Caco-2 (cell line): ENCODE data around the gene BACH2. TPM values are rescaled to one million over a fixed set of nuclear protein-coding genes. Genes with fewer than 3 reads are reported as not detected.

Source experiments
- BruUV-seq: library from RNA; stranded (reverse); fragments of 400-500 nt; replicated peaks from 2 replicates; lab custom pipeline; 2021; lab: Mats Ljungman, UMichigan
- CTCF ChIA-PET: fragments of 300-600 bp; sonication (Branson Sonifier 250); formaldehyde crosslinking; loops from one replicate; lab custom pipeline; 2022; ENCODE audit warnings: antibody characterized with exemption; lab: Charles Lee
- POLR2A ChIA-PET: fragments of 300-600 bp; sonication (Branson Sonifier 250); formaldehyde crosslinking; loops from one replicate; lab custom pipeline; 2022; ENCODE audit warnings: antibody characterized with exemption; lab: Charles Lee
- DNase-seq, 2 experiments: peaks; one replicate each; pipeline versions ENCODE4 v3.0.0 to v3.0.0-alpha.2; 2020 to 2022
- H3K27me3 ChIP-seq: replicated peaks from 2 replicates; pipeline ENCODE4 v1.6.0; 2011; ENCODE audit warnings: low read length; ENCODE audit not compliant: control insufficient read depth, insufficient read depth
- H3K36me3 ChIP-seq: 2 replicates; pipeline ENCODE4 v1.5.1; 2011; ENCODE audit warnings: low read length; ENCODE audit not compliant: control insufficient read depth, insufficient read depth
- H3K4me1 ChIP-seq: fragments of 250-450 bp; sonication (Bioruptor Pico); 2 replicates; pipeline ENCODE4 v1.5.1; 2020; ENCODE audit warnings: mild to moderate bottlenecking
- H3K4me3 ChIP-seq: 2 replicates; pipeline ENCODE4 v1.5.1; 2011; ENCODE audit warnings: low read depth, mild to moderate bottlenecking, control low read depth, low read length
- H3K9me3 ChIP-seq: fragments of 250-450 bp; sonication (Bioruptor Pico); 2 replicates; pipeline ENCODE4 v1.5.1; 2020; ENCODE audit warnings: mild to moderate bottlenecking, moderate library complexity
- H3K27ac Mint-ChIP-seq: one replicate; pipeline ENCODE4 v1.8.0; 2022; ENCODE audit warnings: mixed read lengths; ENCODE audit not compliant: unreplicated experiment
- H3K27me3 Mint-ChIP-seq: one replicate; pipeline ENCODE4 v1.8.0; 2022; ENCODE audit warnings: mixed read lengths; ENCODE audit not compliant: insufficient read depth, unreplicated experiment
- H3K36me3 Mint-ChIP-seq: one replicate; pipeline ENCODE4 v1.8.0; 2022; ENCODE audit warnings: mild to moderate bottlenecking, mixed read lengths; ENCODE audit not compliant: insufficient read depth, unreplicated experiment
- H3K4me1 Mint-ChIP-seq: one replicate; pipeline ENCODE4 v1.8.0; 2022; ENCODE audit warnings: low read depth, mixed read lengths; ENCODE audit not compliant: unreplicated experiment
- H3K4me3 Mint-ChIP-seq: one replicate; pipeline ENCODE4 v1.8.0; 2022; ENCODE audit warnings: mild to moderate bottlenecking, moderate library complexity, mixed read lengths; ENCODE audit not compliant: unreplicated experiment
- H3K9me3 Mint-ChIP-seq: one replicate; pipeline ENCODE4 v1.8.0; 2022; ENCODE audit warnings: mixed read lengths; ENCODE audit not compliant: unreplicated experiment
- CTCF ChIP-seq, 2 experiments: fragments of 200-600 bp in 1 of 2; IDR thresholded peaks; 1 replicate in 1 of 2; 2 replicates in 1 of 2; pipeline versions ENCODE4 v1.5.1 to v1.8.0; 2011 to 2022; ENCODE audit warnings: antibody characterized with exemption in 1 of 2, control low read depth in 1 of 2, inconsistent platforms in 1 of 2, low read depth in 1 of 2, low read length in 1 of 2, mild to moderate bottlenecking in 1 of 2, moderate library complexity in 1 of 2; ENCODE audit not compliant: insufficient read depth in 1 of 2, severe bottlenecking in 1 of 2, unreplicated experiment in 1 of 2
- intact Hi-C: fragments of 100-400 bp; cut with micrococcal nuclease; formaldehyde crosslinking; loops from one replicate; pipeline ENCODE4 v1.10.0; 2022; ENCODE audit not compliant: unreplicated experiment
- total RNA-seq: library from RNA; stranded (reverse); gene quantifications from 2 replicates; pipeline ENCODE4 v1.2.3, GENCODE V29; 2022

BACH2 gene
- total RNA-seq, 1 experiment from 2014 or later: 0.43 TPM

DNA sequence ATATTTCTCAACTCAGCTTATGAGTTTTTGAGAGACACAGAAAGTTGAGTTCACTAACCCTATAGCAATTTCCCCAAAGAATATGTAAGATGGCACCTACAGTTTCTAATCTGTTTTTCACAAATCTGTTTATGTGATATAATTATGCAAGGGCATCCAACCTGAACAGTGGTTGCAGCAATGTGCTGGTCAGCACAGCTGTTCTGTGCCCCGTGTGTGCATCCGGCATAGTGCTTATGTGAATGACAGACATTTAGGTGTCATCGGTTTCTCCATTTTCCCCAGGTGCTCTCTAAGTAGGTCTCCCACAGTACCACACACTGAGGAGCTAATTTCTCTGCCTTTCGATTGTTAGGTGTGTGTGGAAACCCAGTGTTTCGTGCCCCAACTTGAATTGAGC, 7.7 kb upstream of the BACH2 start:
- no peaks in the 10 kb centered on the region for H3K27me3 ChIP-seq
- Mint-ChIP-seq H3K27me3 (peaks cover 27% of the 10 kb centered on the region), H3K4me3 (no peak overlapping the region), H3K36me3 (peaks cover 4% of the 10 kb centered on the region), H3K9me3 (no peaks in the 10 kb centered on the region), H3K4me1 (peaks cover 10% of the 10 kb centered on the region), H3K27ac (no peak overlapping the region)
- no peaks in the 10 kb centered on the region for H3K9me3 ChIP-seq
- H3K4me3 ChIP-seq: no peak overlapping the region
- ChIA-PET CTCF (no interaction called here), POLR2A (no interaction called here)
- intact Hi-C loops: no loop called here
- no peak for DNase-seq
- TF ChIP-seq CTCF (IDR thresholded peaks at IDR 0.05; ENCODE audit: insufficient read depth in 1 of 2, low read depth in 1 of 2, low read length in 1 of 2, severe bottlenecking in 1 of 2, unreplicated experiment in 1 of 2): no peak
- no TSS peak for BruUV-seq
- H3K36me3 ChIP-seq: no peaks in the 10 kb centered on the region
- no peaks in the 10 kb centered on the region for H3K4me1 ChIP-seq

DNA sequence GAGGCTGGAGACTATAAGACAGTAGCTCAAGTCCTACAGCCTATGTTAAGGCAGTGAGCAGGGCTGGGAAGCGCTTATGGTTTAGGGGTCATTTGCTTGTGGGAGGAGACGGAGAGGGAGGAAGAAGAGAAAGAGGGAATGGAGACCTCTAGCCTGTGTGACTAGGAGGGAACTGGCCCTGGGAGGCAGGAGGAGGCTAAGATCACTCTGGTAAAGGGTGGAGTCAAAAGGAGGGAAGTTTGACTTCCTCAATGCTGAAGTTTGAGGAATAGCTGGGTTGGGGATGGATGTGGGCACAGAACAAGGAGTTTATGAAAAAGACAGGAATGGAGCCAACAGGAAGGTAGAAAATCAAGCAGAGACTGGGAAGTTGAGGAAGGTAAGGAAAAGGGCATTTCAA, 6.4 kb upstream of the BACH2 start:
- no peaks in the 10 kb centered on the region for H3K9me3 Mint-ChIP-seq
- no peak overlapping the region for H3K4me3 Mint-ChIP-seq
- H3K27ac Mint-ChIP-seq: no peak overlapping the region
- H3K9me3 ChIP-seq: no peaks in the 10 kb centered on the region
- H3K27me3 Mint-ChIP-seq: peaks cover 27% of the 10 kb centered on the region
- TF ChIP-seq CTCF (IDR thresholded peaks at IDR 0.05; ENCODE audit: insufficient read depth in 1 of 2, low read depth in 1 of 2, low read length in 1 of 2, severe bottlenecking in 1 of 2, unreplicated experiment in 1 of 2): no peak
- CTCF ChIA-PET: no interaction called here
- no peak for DNase-seq
- BruUV-seq: no TSS peak
- H3K36me3 ChIP-seq: no peaks in the 10 kb centered on the region
- peaks cover 10% of the 10 kb centered on the region for H3K4me1 Mint-ChIP-seq
- H3K4me3 ChIP-seq: no peak overlapping the region
- no peaks in the 10 kb centered on the region for H3K4me1 ChIP-seq
- peaks cover 4% of the 10 kb centered on the region for H3K36me3 Mint-ChIP-seq
- no peaks in the 10 kb centered on the region; the same call in 1 of the 2 replicates for H3K27me3 ChIP-seq
- POLR2A ChIA-PET: no interaction called here
- intact Hi-C loops: no loop called here

GRCh38 chr6:90302320-90302719, 5.7 kb upstream of the BACH2 start:
- peaks cover 10% of the 10 kb centered on the region for H3K4me1 Mint-ChIP-seq
- no peak overlapping the region for H3K4me3 Mint-ChIP-seq
- no peaks in the 10 kb centered on the region for H3K4me1 ChIP-seq
- H3K36me3 Mint-ChIP-seq: peaks cover 4% of the 10 kb centered on the region
- ChIA-PET CTCF (no interaction called here), POLR2A (no interaction called here)
- H3K9me3 ChIP-seq: no peaks in the 10 kb centered on the region
- H3K36me3 ChIP-seq: no peaks in the 10 kb centered on the region
- H3K27me3 Mint-ChIP-seq: peaks cover 27% of the 10 kb centered on the region
- no peaks in the 10 kb centered on the region for H3K9me3 Mint-ChIP-seq
- H3K4me3 ChIP-seq: no peak overlapping the region
- no peak for DNase-seq
- H3K27ac Mint-ChIP-seq: no peak overlapping the region
- no peaks in the 10 kb centered on the region; the same call in none of the 2 replicates for H3K27me3 ChIP-seq
- no TSS peak for BruUV-seq
- peak in 1 of 2 experiments; percentile 47 for TF ChIP-seq CTCF (IDR thresholded peaks at IDR 0.05; ENCODE audit: insufficient read depth in 1 of 2, low read depth in 1 of 2, low read length in 1 of 2, severe bottlenecking in 1 of 2, unreplicated experiment in 1 of 2)
- intact Hi-C loops: loop anchor here (1.0 kb wide), 1 partner anchor 332 kb away; no protein-coding TSS in a partner anchor
